IPS-18c (cell line): ENCODE results near the gene DBET.
"Not testable (repeated sequence)": the region's sequence is repeated elsewhere in the genome, so short reads cannot be mapped to it uniquely, and the experiment has no call there.

Experiments
- H3K4me3 ChIP-seq: 2 replicates; pipeline ENCODE4 v1.7.0; 2013; ENCODE audit warnings: low read depth, mild to moderate bottlenecking, low read length, moderate library complexity; ENCODE audit not compliant: insufficient read depth
- H3K9me3 ChIP-seq: one replicate; pipeline ENCODE4 v1.6.1; 2013; ENCODE audit warnings: mild to moderate bottlenecking, low read length, moderate library complexity; ENCODE audit not compliant: control insufficient read depth, insufficient read depth

The DBET gene

GRCh38 chr4:190064342-190064741, at the start of gene DBET:
DBET (plus strand) TSS chr4:190064502.
- not testable (repeated sequence) for H3K9me3 ChIP-seq, H3K4me3 ChIP-seq

GRCh38 chr4:190014771-190015537, 49.3 kb upstream of the DBET start:
- H3K9me3 ChIP-seq = peaks cover 3% of the 10 kb centered on the region
- H3K4me3 ChIP-seq = peak overlapping the region; percentile 51

- Histone ChIP-seq H3K4me3 (peak overlapping the region; percentile 51), H3K9me3 (peaks cover 3% of the 10 kb centered on the region)
Observed at GRCh38 chr4:190015538-190016368, 48.5 kb upstream of the DBET start.

DNA sequence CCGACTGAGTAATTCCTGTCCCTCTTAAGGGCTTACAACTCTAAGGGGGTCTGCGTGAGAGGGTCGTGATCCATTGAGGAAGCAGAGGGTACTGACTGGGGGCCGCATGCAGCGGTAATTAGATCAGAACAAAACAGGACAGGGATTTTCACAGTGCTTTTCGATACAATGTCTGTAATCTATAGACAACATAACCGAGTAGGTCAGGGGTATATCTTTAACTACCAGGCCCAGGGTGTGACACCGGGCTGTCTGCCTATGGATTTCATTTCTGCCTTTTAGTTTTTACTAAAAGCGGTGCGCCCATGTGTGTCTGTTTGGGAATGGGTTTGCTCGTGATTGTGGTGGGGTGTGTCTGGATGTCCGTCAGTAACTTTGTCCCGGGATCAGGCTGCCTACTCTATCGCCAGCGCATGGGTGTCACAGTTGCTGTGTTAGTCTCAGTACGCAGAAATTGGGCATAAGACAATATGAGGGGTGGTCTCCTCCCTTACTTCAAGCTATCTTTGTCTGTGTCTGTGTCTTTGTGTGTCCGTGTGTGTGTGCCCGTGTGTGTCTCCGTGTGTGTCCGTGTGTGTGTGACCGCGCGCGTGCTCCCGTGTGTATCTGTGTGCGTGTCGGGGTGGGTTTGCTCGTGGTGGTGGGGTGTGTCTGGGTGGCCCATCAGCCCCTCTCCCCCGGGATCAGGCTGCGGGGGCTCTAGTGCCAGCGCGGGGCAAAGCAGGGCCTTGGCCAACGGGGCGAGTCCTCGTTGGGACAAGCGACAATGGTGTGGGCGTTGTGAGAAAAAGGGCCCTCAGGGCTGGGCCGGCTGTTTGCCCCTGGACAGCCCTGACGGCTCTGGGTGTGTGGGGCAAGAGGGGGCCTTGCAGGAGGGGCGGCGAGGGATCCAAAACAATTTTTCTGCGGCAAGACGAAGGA, 47.7 kb upstream of the DBET start:
- Histone ChIP-seq H3K4me3 (peak overlapping the region; percentile 20; the same call in 1 of the 2 replicates), H3K9me3 (peaks cover 3% of the 10 kb centered on the region)

GRCh38 chr4:190017357-190018200, 46.7 kb upstream of the DBET start:
- peak overlapping the region; percentile 38 for H3K4me3 ChIP-seq
- H3K9me3 ChIP-seq = peaks cover 3% of the 10 kb centered on the region

- Histone ChIP-seq H3K4me3 (no peak overlapping the region), H3K9me3 (peaks cover 3% of the 10 kb centered on the region)
Observed at GRCh38 chr4:190018201-190018920, 45.9 kb upstream of the DBET start.

- Histone ChIP-seq H3K9me3 (peaks cover 3% of the 10 kb centered on the region), H3K4me3 (peak overlapping the region; percentile 31; the same call in 1 of the 2 replicates)
Observed at GRCh38 chr4:190019023-190019858, 45.1 kb upstream of the DBET start.

- not testable (repeated sequence) for H3K4me3 ChIP-seq, H3K9me3 ChIP-seq
Observed at GRCh38 chr4:190019859-190020463, 44.3 kb upstream of the DBET start.

GRCh38 chr4:190020790-190021717, 43.2 kb upstream of the DBET start:
- Histone ChIP-seq H3K9me3 (peaks cover 3% of the 10 kb centered on the region), H3K4me3 (peak overlapping the region; percentile 59; the same call in 1 of the 2 replicates)

GRCh38 chr4:190021973-190022372, 42.3 kb upstream of the DBET start:
- H3K9me3 ChIP-seq = not testable (repeated sequence)

DNA sequence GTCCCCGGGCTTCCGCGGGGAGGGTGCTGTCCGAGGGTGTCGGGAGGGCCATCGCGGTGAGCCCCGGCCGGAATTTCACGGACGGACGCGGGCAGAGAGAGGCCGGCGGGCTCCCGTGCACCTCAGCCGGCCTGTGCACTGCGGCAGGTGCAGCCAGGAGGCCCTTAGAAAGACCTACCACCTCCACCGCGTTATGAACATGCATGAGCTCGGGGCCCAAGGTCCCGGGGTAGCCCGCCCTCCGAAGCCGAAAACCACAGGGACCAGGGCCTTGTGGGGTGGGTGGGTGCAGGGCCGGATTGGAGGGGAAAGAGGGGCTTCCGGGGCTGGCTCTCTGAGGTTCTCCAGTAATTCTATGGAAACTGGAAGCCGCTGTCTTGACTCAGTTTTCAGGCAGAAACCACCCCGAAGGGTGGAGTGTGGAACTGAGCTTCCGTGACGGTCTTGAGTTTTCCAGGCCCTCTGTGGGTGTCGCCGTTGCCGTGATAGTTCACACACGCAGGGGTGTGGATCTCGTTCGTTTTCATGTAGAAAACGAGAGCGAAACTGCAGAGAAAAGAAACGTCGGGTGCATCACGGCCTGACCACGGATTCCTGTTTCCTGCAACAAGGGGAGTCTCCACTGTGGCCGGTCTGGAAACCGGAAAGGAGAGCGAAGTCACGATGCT, 41.6 kb upstream of the DBET start:
- H3K4me3 ChIP-seq, H3K9me3 ChIP-seq: not testable (repeated sequence)

More at GRCh38 chr4:190021973-190022372, 42.3 kb upstream of the DBET start:
- H3K4me3 ChIP-seq = not testable (repeated sequence)

DNA sequence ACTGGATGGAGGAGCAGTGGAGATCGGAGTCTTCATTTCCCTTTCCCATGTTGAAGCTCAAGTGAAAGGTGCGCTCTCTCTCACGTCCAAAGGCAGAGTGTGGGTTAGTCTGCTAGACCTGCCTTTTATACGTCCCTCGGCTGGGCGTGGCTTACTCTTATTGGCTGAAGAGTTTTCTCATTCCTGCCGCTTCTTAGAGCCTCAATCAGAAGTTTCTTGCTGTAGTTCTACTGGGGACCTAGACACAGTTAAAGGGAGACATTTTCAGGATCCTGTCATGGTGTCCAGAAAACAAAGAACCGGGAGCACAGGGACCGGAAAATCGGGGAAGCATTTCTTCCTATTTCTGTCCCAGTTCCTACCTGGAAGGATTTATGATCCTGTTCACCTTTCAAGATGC, 37.1 kb upstream of the DBET start, which contains the start of gene FRG2:
Gene FRG2, minus strand, starts transcription at position 101 of the 400 bp plus-strand sequence. Its CDS starts 52 bp downstream, at position 49.
- H3K4me3 ChIP-seq, H3K9me3 ChIP-seq: not testable (repeated sequence)

DNA sequence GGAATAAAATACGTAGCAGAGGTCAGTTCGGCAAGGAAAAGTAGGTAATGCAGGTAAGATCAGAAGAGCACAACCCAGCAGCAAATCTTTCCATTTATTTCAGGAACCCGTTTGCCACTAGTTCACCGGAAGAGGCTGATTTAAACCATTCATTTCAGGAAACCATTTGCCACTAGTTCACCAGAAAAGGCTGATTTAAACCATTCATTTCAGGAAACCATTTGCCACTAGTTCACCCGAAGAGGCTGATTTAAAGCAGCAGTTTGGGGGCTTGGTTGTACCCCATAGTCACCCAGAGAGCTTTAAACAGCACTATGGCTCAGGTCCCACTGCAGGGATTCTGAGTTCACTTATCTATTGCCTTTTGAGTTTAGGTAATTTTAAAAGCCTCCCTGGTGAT, 33.0 kb upstream of the DBET start:
- not testable (repeated sequence) for H3K4me3 ChIP-seq, H3K9me3 ChIP-seq
